DMS53 (cell line): Measurements from ENCODE around the gene CNEP1R1.
A peak's percentile ranks its signal among the peaks of the same experiment; 100 is the strongest.
"Not testable (repeated sequence)": the region's sequence is repeated elsewhere in the genome, so short reads cannot be mapped to it uniquely, and the experiment has no call there.

ENCODE experiments used
- DNase-seq: peaks from one replicate; lab custom pipeline; 2025; lab: John Stamatoyannopoulos, UW

The CNEP1R1 gene, protein sequence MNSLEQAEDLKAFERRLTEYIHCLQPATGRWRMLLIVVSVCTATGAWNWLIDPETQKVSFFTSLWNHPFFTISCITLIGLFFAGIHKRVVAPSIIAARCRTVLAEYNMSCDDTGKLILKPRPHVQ

GRCh38 chr16:50024684-50025536 is at the start of gene CNEP1R1:
Gene CNEP1R1, plus strand, starts transcription at chr16:50025225. Its CDS starts 91 bp downstream, at chr16:50025316.
- peak; percentile 98 for DNase-seq

DNA sequence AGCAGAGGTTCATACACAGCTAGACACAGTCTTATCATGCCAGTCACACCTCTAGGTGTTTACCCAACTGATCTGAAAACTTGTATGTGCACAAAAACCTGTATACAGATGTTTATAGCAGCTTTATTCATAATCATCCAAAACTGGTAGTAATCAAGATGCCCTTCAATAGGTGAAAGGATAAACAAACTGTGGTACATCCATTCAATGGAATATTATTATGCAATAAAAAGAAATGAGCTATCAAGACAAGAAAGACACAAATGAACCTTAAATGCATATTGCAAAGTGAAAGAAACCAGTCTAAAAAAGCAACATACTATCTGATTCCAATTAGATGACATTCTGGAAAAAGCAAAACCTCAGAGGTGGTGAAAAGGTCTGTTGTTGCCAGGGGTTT is 47.6 kb upstream of the CNEP1R1 start:
- DNase-seq, result no peak

- no peak for DNase-seq
Measured at GRCh38 chr16:49978569-49979326, 46.3 kb upstream of the CNEP1R1 start.

DNA sequence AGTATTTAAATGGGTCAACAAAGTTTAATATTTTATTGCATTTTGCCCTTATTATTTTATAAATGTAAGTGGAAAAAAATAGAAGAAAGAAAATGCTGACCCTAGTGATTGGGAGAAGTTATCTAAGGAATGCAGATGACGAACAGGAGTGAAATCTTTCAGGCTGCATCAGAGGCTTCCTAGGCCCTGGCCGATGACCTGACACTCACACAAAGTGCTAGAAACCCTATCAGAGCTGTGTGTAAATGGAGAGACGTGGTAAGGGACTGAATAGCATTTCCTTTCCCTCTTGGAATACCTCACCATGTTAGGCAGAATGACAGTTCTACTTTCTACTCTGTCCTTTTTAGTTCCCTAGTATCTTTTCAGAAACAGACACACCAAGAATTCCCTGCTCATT is 44.9 kb upstream of the CNEP1R1 start:
- DNase-seq, result no peak

GRCh38 chr16:49986351-49987124 is 38.5 kb upstream of the CNEP1R1 start:
- DNase-seq, result peak; percentile 44

- no peak for DNase-seq
Measured at GRCh38 chr16:49987381-49987780, 37.6 kb upstream of the CNEP1R1 start.

DNA sequence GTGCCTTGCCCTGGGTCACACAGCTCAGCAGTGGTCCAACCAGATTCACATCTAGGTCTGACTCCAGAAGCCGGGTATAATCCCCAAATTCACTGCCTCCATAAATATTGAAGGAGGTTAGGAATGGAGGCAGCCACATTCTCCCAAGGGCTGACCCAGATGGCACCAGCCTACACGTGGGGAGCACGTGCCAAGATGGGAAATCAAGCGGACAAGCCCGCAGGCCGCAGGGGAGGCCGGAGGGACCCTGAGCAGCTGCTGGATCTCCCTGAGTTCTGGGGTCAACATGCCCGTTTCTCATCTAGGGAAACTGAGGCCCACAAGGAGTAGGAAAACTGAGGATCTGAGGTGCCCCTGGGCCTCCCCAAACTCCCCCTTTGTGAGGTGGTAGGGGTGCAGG is 32.2 kb upstream of the CNEP1R1 start:
- DNase-seq, result no peak

DNA sequence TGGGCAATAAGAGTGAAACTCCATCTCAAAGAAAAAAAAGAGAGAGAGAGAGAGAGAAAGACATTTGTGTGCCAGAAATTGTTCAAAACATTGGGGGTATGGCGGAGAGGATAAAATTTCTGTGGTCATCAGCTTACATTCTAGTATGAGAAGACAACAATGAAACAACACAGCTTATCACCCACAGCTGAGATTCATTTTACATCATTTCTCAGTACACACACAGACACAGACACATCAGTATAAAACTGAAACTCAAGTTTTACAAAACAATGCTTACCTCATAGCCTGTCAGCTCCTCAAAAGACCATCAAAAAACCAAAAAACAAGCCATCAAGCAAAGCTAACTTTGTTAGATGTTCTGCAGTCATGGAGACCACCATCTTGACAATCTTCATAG is 31.4 kb upstream of the CNEP1R1 start:
- DNase-seq, result no peak

DNA sequence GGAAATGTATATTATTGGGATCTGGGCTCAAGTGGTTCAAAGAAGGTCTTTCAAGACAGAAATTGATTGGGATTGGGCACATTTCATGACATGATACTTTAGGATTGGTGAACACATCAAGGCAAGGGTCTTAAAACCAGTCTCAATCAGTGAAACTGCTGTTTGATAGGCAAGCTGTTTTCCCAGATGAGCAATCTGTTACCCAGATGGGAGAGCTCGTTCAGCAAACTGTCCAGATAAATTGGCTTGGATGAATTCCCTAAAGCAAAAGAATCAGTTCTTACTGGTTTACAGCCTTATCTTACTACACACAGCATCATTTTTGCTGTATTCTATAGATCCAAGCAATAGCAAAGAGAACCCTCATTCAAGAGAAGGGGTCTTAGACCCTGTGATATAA is 31.0 kb upstream of the CNEP1R1 start:
- DNase-seq, result no peak

DNA sequence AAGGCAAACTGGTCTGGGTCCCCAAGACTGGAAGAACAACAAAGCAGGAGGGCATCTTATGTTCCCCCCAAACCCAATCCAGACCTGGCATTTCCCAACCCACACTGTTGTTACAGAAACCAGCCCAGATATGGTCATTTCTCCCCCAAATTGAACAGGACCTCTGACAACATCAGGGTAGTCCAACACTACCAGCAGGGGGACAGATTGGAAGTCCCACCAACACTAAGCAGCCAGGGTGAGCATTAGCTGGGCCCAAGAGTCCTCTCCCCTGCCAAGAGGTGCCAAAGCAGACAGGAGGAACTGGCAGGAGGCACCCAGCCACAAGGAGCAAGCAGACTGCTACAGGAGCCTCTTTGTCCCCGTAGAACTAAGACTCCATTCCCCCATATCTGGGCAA is 29.3 kb upstream of the CNEP1R1 start:
- DNase-seq, result no peak

DNA sequence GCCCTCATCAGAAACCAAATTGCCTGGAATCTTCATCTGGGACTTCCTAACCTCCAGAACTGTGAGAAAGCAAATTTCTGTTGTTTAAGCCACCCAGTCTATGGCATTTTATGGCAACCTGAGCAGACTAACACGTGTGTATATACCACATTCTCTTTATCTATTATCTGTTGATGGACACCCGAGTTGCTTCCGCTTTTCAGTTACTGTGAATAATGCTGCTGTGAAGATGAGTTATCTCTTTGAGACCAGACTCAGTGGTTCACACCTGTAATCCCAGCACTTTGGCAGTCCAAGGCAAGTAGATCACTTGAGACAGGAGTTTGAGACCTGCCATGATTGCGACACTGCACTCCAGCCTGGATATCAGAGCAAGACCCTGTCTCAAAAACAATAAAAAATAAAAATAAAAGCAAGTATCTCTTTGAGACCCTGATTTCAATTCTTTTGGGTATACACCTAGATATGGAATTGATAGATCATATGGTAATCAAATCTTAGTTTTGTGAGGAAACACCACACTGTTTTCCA is 27.2 kb upstream of the CNEP1R1 start:
- no peak for DNase-seq

- no peak for DNase-seq
Measured at GRCh38 chr16:49998991-49999390, 26.0 kb upstream of the CNEP1R1 start.

DNA sequence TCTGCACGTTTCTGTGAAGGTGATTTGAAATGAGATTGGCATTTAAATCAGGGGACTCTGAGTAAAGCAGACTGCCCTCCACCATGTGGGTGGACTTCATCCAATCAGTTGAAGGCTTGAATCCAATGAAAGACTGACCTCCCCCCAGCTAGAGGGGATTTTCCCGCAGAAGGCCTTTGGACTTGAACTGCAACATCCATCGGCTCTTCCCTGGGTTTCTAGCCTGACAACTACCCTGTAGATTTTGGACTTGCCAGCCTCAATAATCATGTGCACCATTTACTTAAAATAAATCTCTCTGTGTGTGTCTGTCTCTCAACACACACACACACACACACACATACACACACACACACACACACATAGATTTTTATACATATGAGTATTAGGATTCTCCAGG is 23.9 kb upstream of the CNEP1R1 start:
- DNase-seq, result no peak

- no peak for DNase-seq
Measured at GRCh38 chr16:50002190-50002589, 22.8 kb upstream of the CNEP1R1 start.

DNA sequence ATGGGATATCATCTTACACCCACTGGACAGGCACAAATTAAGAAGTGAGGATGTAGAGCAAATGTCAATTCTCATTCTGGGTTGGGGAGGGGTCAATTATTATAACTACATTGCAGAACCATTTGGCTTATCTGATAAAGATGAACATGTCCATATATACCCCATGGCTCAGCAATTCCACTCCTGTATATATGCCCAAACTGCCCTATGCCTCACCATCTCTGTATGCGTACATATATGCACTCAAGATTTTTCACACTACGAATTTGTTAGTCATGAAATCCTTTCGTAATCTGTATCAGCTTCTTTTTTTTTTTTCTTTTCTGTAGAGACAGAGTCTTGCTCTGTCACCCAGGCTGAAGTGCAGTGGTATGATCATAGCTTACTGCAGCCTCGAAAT is 20.8 kb upstream of the CNEP1R1 start:
- DNase-seq, result no peak

DNA sequence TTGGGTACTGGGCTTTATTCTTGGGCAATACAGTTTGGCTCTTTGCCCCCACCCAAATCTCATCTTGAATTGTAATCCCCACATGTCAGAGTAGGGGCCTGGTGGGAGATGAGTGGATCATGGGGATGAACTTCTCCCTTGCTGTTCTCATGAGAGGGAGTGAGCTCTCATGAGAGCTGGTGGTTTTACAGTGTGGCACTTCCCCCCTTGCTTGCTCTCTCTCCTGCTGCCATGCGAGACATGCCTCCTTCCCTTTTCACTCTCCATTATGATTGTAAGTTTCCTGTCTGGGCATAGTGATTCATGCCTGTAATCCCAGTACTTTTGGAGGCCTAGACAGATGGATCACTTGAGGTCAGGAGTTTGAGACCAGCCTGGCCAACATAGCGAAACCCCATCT is 18.1 kb upstream of the CNEP1R1 start:
- DNase-seq, result no peak

- no peak for DNase-seq
Measured at GRCh38 chr16:50007744-50008143, 17.3 kb upstream of the CNEP1R1 start.

DNA sequence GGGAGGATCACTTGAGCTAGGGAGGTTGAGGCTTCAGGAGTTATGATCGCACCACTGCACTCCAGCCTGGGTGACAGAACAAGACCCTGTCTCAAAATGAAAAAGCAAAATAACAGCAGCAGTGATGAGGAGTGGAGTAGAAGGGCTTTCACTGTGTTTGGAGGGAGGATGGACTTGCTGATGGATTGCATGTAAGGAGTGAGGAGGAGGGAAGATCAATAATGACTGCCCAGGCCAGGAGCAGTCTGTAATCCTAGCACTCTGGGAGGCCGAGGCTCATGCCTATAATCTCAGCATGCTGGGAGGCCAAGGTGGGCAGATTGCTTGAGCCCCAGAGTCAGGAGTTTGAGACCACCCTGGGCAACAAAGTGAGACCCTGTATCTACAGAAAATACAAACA is 14.8 kb upstream of the CNEP1R1 start:
- no peak for DNase-seq

DNA sequence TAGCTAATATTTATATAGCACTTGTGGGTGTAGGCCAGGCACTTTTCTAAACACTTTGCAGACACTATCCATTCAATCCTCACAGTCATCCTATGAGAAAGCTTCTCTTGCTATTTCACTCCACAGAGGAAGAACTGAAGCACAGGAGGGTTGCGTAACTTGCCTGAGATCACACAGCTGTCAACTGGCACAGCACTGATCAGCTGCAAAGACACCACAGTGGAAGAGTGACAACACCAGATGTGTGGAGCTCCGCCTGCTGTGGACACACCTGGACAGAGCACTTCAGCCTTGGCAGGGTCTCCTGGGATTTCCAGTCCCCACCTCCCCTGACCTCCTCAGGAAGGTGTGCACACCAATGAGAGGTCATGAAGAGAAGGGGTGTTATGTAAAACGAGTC is 13.3 kb upstream of the CNEP1R1 start:
- no peak for DNase-seq

DNA sequence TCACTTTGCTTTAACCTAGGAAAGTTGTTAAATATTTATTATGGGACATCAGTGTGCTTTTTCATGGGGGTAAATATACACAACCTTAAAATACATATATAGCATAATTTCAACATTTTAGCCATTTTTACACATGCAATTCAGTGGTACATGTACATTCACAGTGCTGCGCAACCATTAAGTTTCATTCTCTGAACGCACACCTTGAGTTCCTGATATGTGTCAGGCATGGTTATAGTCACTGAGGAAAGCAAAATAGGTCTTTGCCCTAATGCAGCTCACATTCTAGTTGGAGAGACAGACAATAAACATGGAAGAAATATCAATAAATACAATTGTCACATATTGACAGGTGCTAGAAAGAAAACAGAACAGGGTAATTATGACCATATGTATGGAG is 12.8 kb upstream of the CNEP1R1 start:
- DNase-seq, result no peak

GRCh38 chr16:50014211-50014610 is 10.8 kb upstream of the CNEP1R1 start:
- not testable (repeated sequence) for DNase-seq

GRCh38 chr16:50015631-50016030 is 9.4 kb upstream of the CNEP1R1 start:
- no peak for DNase-seq
